GM12873 (cell line): Measurements from ENCODE around the gene ARHGEF25.

Experiments used
- TF ChIP-seq, protein P1 (sequence below): IDR thresholded peaks from 2 replicates; pipeline ENCODE4 v1.5.1; 2012; ENCODE audit warnings: low read depth, mild to moderate bottlenecking, moderate library complexity, low read length, control low read depth; ENCODE audit not compliant: insufficient read depth; ENCODE audit errors: missing control alignments

ARHGEF25 gene

DNA sequence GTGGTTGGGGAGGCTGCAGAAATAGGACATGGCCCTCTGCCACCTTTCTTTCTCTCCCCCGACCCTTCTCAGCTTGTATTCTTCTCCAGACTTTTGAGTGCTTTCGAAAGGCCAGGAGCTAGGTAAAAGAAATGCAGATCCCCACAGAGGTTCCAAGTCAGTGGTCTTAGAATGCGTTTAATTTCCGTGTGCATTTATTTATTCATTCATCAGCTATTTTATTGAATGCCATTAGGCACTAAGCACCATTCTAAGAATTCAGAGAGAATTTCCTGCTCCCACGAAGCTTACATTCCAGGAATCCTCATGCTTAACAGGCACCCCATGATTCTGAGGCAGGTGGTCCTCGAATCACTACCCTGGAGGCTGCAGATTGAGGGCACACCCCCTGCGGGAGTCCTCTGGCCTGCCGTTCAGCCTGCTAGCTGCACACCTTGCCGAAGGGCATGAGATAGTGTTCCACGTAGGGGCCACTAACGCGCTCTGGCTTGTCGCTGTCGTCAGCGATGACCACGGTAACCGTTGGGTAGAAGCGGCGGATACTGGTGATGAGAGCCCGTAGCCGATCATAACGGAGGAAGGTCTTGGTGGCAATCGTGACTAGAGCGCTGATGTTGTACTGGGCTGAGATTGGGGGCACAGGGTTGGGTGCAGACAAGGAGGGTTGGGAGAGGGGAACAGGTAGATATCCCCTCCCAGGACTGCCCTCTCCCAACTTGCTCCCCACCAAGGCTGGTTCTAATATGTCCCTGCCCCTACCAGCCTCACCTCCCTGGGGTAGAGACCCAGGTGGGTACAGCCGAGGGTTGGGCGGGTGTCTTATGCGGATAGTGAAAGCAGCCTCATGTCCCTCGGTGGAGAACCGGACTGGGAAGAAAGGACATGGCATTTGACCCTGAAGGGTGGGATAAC is 17.3 kb downstream of the ARHGEF25 start:
- TF ChIP-seq, protein P1, sequence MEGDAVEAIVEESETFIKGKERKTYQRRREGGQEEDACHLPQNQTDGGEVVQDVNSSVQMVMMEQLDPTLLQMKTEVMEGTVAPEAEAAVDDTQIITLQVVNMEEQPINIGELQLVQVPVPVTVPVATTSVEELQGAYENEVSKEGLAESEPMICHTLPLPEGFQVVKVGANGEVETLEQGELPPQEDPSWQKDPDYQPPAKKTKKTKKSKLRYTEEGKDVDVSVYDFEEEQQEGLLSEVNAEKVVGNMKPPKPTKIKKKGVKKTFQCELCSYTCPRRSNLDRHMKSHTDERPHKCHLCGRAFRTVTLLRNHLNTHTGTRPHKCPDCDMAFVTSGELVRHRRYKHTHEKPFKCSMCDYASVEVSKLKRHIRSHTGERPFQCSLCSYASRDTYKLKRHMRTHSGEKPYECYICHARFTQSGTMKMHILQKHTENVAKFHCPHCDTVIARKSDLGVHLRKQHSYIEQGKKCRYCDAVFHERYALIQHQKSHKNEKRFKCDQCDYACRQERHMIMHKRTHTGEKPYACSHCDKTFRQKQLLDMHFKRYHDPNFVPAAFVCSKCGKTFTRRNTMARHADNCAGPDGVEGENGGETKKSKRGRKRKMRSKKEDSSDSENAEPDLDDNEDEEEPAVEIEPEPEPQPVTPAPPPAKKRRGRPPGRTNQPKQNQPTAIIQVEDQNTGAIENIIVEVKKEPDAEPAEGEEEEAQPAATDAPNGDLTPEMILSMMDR, result no peak

DNA sequence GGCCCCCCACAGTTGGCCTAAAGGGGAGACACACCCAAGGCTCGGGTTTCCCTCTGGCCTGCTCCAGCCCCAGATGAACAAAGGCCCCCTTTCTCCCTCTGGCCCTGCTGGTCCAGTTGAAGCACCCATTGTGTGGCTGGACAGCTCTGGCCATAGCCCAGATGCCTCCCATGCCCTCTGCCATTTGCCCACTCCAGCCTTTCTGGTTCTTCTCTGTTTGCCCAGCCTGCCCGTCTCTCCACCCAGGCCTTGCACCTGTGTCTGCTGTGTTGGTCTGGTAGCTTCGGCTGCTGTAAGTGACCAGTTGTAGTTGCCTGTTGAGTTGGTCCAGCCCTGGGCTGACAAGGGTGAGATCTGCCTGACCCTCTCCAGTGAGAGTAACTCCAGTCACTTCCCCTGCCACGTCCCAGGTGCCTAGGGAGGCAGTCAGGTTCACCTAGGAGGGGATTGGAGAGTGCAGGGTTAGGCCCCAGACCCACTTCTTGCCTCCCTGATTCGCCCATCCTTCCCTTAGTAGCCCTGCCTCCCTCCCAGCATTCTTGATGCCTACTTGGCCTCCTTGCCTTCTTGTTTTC is 18.7 kb downstream of the ARHGEF25 start:
- TF ChIP-seq, protein P1, result no peak

DNA sequence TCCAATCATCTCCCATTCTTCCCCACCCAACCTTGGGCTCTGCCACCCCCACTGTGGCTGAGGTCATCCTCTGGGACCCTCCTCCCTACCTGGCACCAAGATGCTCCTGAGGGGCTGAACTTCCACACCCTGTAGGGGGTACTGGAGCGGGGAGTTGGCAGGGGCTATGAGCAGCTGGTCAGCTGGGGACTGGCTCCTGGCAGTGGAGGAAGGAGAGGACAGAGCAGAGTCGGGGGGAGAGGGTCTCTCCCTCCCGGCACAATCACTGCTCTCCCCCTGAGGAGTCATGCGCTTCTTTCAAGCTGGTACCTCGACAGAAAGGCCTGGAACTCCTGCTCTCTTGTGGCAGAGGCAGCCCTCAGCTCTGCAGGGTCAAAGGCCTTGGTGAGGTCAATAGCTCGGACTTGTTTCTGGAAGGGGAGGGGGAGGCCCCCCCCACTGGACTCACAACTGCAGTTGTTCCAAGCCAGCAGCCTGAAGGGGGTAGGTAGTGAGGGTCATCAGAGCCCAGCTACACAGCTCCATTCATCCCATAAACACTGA is 19.7 kb downstream of the ARHGEF25 start:
- TF ChIP-seq, protein P1, result no peak

DNA sequence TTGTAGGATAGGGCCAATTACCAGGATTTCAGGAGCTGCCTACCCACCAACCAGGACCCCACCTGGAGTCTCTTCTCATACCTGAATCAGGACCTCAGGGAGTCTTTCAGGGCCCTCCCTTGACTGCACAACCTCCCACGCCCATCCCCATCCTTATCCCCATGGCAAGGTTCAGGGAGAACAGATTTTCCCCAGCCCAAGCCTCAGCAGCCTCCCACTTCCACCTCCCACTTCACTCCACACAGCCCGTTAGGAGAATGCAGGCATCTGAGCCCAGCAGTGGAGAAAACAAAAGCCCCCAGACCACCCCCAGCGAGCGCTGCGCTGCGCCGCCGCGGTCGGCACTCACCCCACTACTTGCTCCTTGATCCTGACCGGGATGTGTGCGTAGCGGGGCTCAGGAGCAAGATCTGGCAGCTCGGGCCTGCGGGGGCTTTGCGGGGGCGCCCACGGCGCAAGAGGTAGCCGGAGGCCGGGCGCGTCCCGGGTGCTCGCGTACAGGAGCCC is 20.4 kb downstream of the ARHGEF25 start:
- TF ChIP-seq, protein P1, result no peak

DNA sequence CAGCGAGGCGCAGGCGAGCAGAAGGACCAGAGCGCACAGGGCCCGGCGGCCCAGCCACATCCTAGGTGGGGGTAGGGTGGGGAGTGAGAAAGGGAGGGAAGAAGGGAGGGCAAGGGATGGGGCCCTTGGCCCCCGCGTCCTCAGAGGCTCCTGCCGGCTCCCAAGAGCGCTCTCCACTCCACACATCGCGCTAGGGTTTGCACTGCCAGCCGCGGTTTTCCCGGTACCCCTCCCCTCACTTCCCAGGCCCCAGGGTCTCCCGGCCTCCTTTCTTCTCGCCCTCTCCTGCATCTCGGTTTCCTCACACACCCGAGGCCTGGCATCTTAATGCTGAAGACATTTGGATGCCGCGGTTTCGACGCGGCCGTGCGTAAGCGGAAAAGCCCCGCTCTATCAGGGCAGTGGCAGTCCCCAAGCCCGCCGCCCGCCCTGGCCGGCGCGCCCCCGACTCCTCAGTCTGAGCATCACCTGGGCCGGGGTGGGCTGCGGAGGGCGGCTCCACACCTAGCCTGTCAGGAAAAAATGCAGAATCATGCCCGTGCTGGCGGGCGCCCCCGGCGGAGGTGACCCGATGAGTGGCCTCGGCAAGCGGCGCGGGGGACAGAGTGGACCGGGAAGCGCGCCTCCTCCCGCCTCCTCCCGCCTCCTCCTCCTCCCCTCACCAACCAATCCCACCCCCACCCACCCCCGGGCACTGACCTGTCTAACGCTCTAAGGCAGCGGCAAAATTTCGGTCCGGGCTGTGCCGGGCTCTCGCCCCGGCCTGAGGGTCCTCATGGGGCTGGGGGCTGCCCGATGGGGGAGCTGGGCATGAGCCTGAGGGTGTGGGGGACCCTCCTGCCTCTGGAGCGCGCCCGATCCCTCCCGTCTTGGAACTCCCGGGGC is 21.1 kb downstream of the ARHGEF25 start:
- TF ChIP-seq, protein P1, result peak; percentile 3

DNA sequence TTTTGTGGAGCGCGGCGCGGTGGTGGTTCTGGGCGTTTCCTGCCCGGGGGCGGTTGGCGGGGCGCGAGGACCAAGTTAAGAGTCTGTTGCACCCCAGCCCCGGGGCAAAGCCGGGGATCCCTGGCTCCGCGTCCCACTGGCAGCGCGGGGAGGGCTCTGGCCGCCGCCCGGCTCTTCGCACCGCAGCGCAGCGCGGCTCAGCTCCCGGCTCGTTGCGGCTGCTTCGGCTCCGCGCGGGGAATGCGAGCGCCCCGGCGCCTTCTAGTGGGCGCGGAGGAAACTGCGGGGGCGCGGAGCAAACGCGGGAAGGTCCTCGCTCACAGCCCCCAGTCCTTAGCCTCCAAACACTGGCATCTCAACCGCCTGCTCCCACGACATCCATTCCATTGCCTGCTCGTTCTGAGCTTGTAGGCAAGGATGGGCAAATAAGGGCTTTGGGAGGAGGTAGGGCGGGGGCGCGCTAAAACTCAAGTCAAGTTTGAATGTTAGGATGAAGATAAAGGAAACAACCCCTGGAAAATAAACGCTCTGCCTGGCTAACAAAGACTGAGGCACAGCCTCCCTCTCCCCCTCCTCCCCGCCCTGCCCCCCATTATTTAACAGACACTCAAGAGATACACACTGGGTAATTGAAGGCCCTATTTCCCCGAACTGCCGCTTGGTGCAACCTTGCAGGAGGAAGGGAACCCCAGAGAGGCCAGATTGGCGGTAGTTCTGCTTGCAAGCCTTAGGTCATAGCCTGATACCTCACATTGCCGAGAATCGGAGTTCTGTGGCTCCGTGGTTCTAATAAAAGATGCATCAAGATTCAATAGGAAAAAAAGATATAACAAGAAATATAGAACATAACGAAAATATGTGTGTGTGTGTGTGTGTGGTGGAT is 22.0 kb downstream of the ARHGEF25 start, which contains the start of gene B4GALNT1:
Gene B4GALNT1, minus strand, starts transcription at position 244 of the 883 bp plus-strand sequence. CDS start 1,069 bp downstream, outside the sequence.
- TF ChIP-seq, protein P1, result peak; percentile 81
